Smooth muscle cell (in vitro differentiated cells): Measurements from ENCODE around the gene CARNS1. TPM values are rescaled to one million over a fixed set of nuclear protein-coding genes. Genes with fewer than 3 reads are reported as not detected.

Experiments
- DNase-seq: peaks from one replicate; lab custom pipeline; 2025; ENCODE audit not compliant: unreplicated experiment; lab: John Stamatoyannopoulos, UW
- H2AFZ ChIP-seq: fragments of 200-600 bp; sonication (generic); 2 replicates; pipeline ENCODE4 v1.6.0; 2016; ENCODE audit warnings: antibody characterized with exemption, low read depth, mild to moderate bottlenecking
- H3F3A ChIP-seq: fragments of 200-600 bp; sonication (generic); 2 replicates; pipeline ENCODE4 v1.6.0; 2017; ENCODE audit warnings: antibody characterized with exemption, low read depth
- H3K27ac ChIP-seq: fragments of 200-600 bp; sonication (generic); 2 replicates; pipeline ENCODE4 v1.5.1; 2016; ENCODE audit warnings: low read depth, mild to moderate bottlenecking
- H3K27me3 ChIP-seq: fragments of 200-600 bp; sonication (generic); 2 replicates; pipeline ENCODE4 v1.6.1; 2016; ENCODE audit warnings: low read depth, mild to moderate bottlenecking
- H3K36me3 ChIP-seq: fragments of 200-600 bp; sonication (generic); 2 replicates; pipeline ENCODE4 v1.5.1; 2016; ENCODE audit warnings: low read depth
- H3K4me1 ChIP-seq: fragments of 200-600 bp; sonication (generic); 2 replicates; pipeline ENCODE4 v1.5.1; 2016; ENCODE audit warnings: low read depth
- H3K4me2 ChIP-seq: fragments of 200-600 bp; sonication (generic); 2 replicates; pipeline ENCODE4 v1.6.0; 2016; ENCODE audit warnings: mild to moderate bottlenecking
- H3K4me3 ChIP-seq: fragments of 200-600 bp; sonication (generic); 2 replicates; pipeline ENCODE4 v1.5.1; 2016; ENCODE audit warnings: mild to moderate bottlenecking
- H3K79me2 ChIP-seq: fragments of 200-600 bp; sonication (generic); 2 replicates; pipeline ENCODE4 v1.6.0; 2016; ENCODE audit warnings: low read depth, mild to moderate bottlenecking
- H3K9ac ChIP-seq: fragments of 200-600 bp; sonication (generic); 2 replicates; pipeline ENCODE4 v1.6.0; 2016; ENCODE audit warnings: low read depth
- H3K9me3 ChIP-seq: fragments of 200-600 bp; sonication (generic); replicated peaks from 2 replicates; pipeline ENCODE4 v1.5.1; 2016; ENCODE audit warnings: low read depth
- H4K20me1 ChIP-seq: fragments of 200-600 bp; sonication (generic); 2 replicates; pipeline ENCODE4 v1.6.0; 2016; ENCODE audit warnings: low read depth
- WGBS: methylation state at CpG from one replicate; pipeline ENCODE4 v1.1.7; 2016; ENCODE audit warnings: low lambda C conversion rate; 5-methylcytosine and 5-hydroxymethylcytosine counted together
- polyA plus RNA-seq: library from polyadenylated mRNA; unstranded; fragments of >200 nt; fragmentation: Nextera tagmentation; extraction: Ambion mirVana; gene quantifications from 2 replicates; pipeline ENCODE4 v1.2.1, GENCODE V29; 2016
- total RNA-seq: library from RNA; depleted of rRNA; stranded (reverse); fragments of >200 nt; gene quantifications from 2 replicates; pipeline ENCODE4 v1.2.3, GENCODE V29; 2014
- TF ChIP-seq, protein P1 (sequence below): fragments of 200-600 bp; sonication (generic); IDR thresholded peaks from 2 replicates; pipeline ENCODE4 v1.5.1; 2017; ENCODE audit warnings: borderline replicate concordance, mild to moderate bottlenecking, antibody characterized with exemption; ENCODE audit not compliant: insufficient read depth, poor library complexity, severe bottlenecking

CARNS1 gene
- total and polyA plus RNA-seq, 2 experiments from 2014 or later: 0.36 to 1.7 TPM

GRCh38 chr11:67431346-67432249 lies 16.1 kb downstream of the CARNS1 start:
- Histone ChIP-seq H4K20me1 (no peaks in the 10 kb centered on the region), H3K9ac (no peak overlapping the region), H3K4me1 (no peaks in the 10 kb centered on the region), H3K27me3 (no peaks in the 10 kb centered on the region), H3K4me2 (no peak overlapping the region), H3F3A (no peaks in the 10 kb centered on the region), H3K9me3 (no peaks in the 10 kb centered on the region), H3K79me2 (peaks cover 24% of the 10 kb centered on the region), H3K27ac (no peak overlapping the region), H3K4me3 (no peak overlapping the region), H3K36me3 (no peaks in the 10 kb centered on the region), H2AFZ (no peak overlapping the region)
- TF ChIP-seq, protein P1, sequence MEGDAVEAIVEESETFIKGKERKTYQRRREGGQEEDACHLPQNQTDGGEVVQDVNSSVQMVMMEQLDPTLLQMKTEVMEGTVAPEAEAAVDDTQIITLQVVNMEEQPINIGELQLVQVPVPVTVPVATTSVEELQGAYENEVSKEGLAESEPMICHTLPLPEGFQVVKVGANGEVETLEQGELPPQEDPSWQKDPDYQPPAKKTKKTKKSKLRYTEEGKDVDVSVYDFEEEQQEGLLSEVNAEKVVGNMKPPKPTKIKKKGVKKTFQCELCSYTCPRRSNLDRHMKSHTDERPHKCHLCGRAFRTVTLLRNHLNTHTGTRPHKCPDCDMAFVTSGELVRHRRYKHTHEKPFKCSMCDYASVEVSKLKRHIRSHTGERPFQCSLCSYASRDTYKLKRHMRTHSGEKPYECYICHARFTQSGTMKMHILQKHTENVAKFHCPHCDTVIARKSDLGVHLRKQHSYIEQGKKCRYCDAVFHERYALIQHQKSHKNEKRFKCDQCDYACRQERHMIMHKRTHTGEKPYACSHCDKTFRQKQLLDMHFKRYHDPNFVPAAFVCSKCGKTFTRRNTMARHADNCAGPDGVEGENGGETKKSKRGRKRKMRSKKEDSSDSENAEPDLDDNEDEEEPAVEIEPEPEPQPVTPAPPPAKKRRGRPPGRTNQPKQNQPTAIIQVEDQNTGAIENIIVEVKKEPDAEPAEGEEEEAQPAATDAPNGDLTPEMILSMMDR: no peak
- no peak for DNase-seq
- 98% methylated on average over 24 of the region's 24 CpGs for WGBS

DNA sequence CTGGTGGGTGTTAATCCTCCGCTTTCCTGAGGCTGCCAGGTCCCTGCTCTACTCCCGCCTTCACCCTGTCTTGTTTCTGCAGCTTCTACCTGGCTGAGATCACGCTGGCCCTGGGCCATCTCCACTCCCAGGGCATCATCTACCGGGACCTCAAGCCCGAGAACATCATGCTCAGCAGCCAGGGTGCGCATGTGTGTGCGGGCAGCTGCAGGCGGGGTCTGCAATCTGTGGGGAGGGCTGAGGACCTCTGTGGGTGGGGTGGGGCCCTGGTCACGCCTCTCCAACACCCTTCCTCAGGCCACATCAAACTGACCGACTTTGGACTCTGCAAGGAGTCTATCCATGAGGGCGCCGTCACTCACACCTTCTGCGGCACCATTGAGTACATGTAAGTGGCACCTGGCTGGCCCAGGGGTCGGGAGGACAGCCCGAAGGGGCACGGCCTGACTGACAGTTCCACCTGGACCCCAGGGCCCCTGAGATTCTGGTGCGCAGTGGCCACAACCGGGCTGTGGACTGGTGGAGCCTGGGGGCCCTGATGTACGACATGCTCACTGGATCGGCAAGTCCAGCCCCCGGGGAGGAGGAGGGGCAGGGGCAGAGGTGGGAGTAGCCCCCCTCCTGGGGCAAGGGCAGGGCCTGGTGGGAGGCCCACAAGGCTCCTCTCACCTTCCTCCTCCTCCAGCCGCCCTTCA lies 17.3 kb downstream of the CARNS1 start:
- Histone ChIP-seq H3K4me1 (no peaks in the 10 kb centered on the region), H3K79me2 (peaks cover 24% of the 10 kb centered on the region), H3K27me3 (no peaks in the 10 kb centered on the region), H3F3A (no peaks in the 10 kb centered on the region), H2AFZ (no peak overlapping the region), H4K20me1 (no peaks in the 10 kb centered on the region), H3K9me3 (no peaks in the 10 kb centered on the region), H3K4me2 (no peak overlapping the region), H3K36me3 (no peaks in the 10 kb centered on the region), H3K27ac (no peak overlapping the region), H3K4me3 (no peak overlapping the region), H3K9ac (no peak overlapping the region)
- 96% methylated on average over 20 of the region's 22 CpGs for WGBS
- DNase-seq: no peak
- TF ChIP-seq, protein P1: no peak

DNA sequence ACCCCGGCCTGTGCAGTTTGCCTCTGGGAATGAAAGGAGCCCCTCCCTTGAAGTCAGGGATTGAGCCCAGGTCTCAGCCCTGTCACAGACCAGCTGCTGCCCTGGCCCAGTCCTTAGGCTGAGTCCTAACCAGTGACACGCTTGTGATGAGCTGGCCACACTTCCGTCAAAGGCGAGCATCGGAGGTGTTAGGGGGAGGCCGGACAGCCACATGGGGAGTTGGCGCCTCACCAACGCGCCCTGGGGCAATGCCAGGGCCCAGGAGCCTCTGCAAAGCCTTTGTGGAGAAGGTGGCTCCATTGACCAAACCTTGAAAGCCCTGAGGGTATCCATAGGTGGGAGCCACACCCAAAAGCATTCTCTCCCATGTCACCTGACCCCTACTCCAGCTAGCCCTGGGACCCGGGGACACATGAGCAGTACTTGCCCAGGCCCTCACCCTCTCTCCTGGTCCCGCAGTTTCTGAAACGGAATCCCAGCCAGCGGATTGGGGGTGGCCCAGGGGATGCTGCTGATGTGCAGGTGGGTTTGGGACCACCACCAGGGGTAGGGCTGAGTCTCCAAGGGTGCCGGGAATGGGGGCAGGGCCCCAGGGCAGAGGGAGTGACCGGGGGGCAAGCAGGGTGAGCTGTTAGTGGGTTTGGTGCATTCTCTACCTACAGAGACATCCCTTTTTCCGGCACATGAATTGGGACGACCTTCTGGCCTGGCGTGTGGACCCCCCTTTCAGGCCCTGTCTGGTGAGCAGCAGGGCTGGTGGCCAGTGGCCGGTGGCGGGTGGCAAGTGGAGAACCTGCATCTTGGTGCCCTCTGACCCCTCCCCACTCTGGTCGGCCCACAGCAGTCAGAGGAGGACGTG lies 18.3 kb downstream of the CARNS1 start:
- Histone ChIP-seq H3K79me2 (peaks cover 19% of the 10 kb centered on the region), H3K4me2 (no peak overlapping the region), H3K27ac (no peak overlapping the region), H3K4me1 (no peaks in the 10 kb centered on the region), H3K36me3 (no peaks in the 10 kb centered on the region), H3K27me3 (no peaks in the 10 kb centered on the region), H4K20me1 (no peaks in the 10 kb centered on the region), H3K4me3 (no peak overlapping the region), H2AFZ (no peak overlapping the region), H3K9me3 (no peaks in the 10 kb centered on the region), H3K9ac (no peak overlapping the region), H3F3A (no peaks in the 10 kb centered on the region)
- TF ChIP-seq, protein P1: no peak
- 94% methylated on average over 22 of the region's 22 CpGs for WGBS
- DNase-seq: no peak
